Upper lobe of left lung (tissue), 6 donors: ENCODE results near the gene YKT6. TPM values are rescaled to one million over a fixed set of nuclear protein-coding genes. Genes with fewer than 3 reads are reported as not detected.
A peak's percentile ranks its signal among the peaks of the same experiment; 100 is the strongest.
"Not testable (repeated sequence)": the region's sequence is repeated elsewhere in the genome, so short reads cannot be mapped to it uniquely, and the experiment has no call there.

Source experiments
- ATAC-seq, 2 donors: fragments of 200-7000 bp; cut with Tn5 transposase; one replicate each; pipeline ENCODE4 v1.9.1; 2022; ENCODE audit warnings: mild to moderate bottlenecking in 2 of 2, moderate library complexity in 2 of 2; ENCODE audit not compliant: low FRiP score in 2 of 2
- DNase-seq, 2 donors: peaks; one replicate each; pipeline ENCODE4 v3.0.0-alpha.2; 2019 to 2020
- H3K27ac ChIP-seq, 4 donors: fragments of 200-600 bp; sonication (generic); one replicate each; pipeline ENCODE4 v1.5.1; 2016 to 2019
- H3K27me3 ChIP-seq, 4 donors: fragments of 200-600 bp; sonication (generic); one replicate each; pipeline ENCODE4 v1.5.1; 2017 to 2019
- H3K36me3 ChIP-seq, 4 donors: fragments of 200-600 bp; sonication (generic); one replicate each; pipeline ENCODE4 v1.5.1; 2016 to 2019
- H3K4me1 ChIP-seq, 4 donors: fragments of 200-600 bp; sonication (generic); one replicate each; pipeline ENCODE4 v1.5.1; 2018 to 2019
- H3K4me3 ChIP-seq, 4 donors: fragments of 200-600 bp; sonication (generic); one replicate each; pipeline ENCODE4 v1.5.1; 2017 to 2019; ENCODE audit warnings: mild to moderate bottlenecking in 2 of 4, moderate library complexity in 1 of 4
- H3K9me3 ChIP-seq, 4 donors: fragments of 200-600 bp; sonication (generic); one replicate each; pipeline ENCODE4 v1.5.1; 2018 to 2019
- CTCF ChIP-seq, 6 experiments: fragments of 450-650 bp in 4 of 6; fragments of 200-600 bp in 2 of 6; sonication (generic) in 2 of 6; IDR thresholded peaks; one replicate each; pipeline ENCODE4 v1.5.1; 2016 to 2019; ENCODE audit warnings: antibody characterized with exemption in 6 of 6
- EP300 ChIP-seq, 4 donors: sonication (generic); formaldehyde crosslinking; IDR thresholded peaks; one replicate each; pipeline ENCODE4 v1.5.1; 2017; ENCODE audit warnings: antibody characterized with exemption in 4 of 4, control low read depth in 2 of 4
- POLR2A ChIP-seq, 4 donors: fragments of 450-650 bp; IDR thresholded peaks; one replicate each; pipeline ENCODE4 v1.5.1; 2016 to 2017; ENCODE audit warnings: antibody characterized with exemption in 4 of 4, mild to moderate bottlenecking in 2 of 4
- POLR2AphosphoS5 ChIP-seq, 2 donors: sonication (generic); formaldehyde crosslinking; IDR thresholded peaks; one replicate each; pipeline ENCODE4 v1.5.1; 2017; ENCODE audit warnings: antibody characterized with exemption in 2 of 2
- WGBS, 2 donors: methylation state at CpG; one replicate each; pipeline ENCODE4 v1.1.5; 2017 to 2018; 5-methylcytosine and 5-hydroxymethylcytosine counted together
- total RNA-seq, 6 donors: library from RNA; depleted of rRNA in 4 of 6; stranded (reverse); fragments of >200 nt in 4 of 6; gene quantifications; one replicate each; pipeline versions ENCODE4 v1.1.0 to v1.2.1, GENCODE V29; 2016 to 2021
- donor health status: DM: no; HTN: no; CAD: no; lungs with moderate emphysema.
- donor health status: DM: no; HTN: yes; CAD: no; lungs with severe emphysema.

The YKT6 gene
- total RNA-seq, 6 donors from 2014 or later, result 29.3 to 70.2 (median 53.1) TPM

- Histone ChIP-seq H3K36me3 (no peaks in the 10 kb centered on the region), H3K27me3 (no peaks in the 10 kb centered on the region), H3K9me3 (no peaks in the 10 kb centered on the region), H3K4me3 (no peak overlapping the region), H3K4me1 (no peaks in the 10 kb centered on the region), H3K27ac (no peak overlapping the region)
- ATAC-seq (no peak), DNase-seq (no peak)
- TF ChIP-seq POLR2AphosphoS5 (IDR thresholded peaks at IDR 0.05), result no peak
- no peak for TF ChIP-seq EP300 (IDR thresholded peaks at IDR 0.05)
- no peak for TF ChIP-seq CTCF (IDR thresholded peaks at IDR 0.05)
- TF ChIP-seq POLR2A (IDR thresholded peaks at IDR 0.05), result no peak
- 90 to 92% methylated on average over 3 of the region's 3 CpGs for WGBS, 2 donors
Observed at GRCh38 chr7:44194562-44195145, 6.1 kb upstream of the YKT6 start.

- H3K9me3 ChIP-seq, result no peaks in the 10 kb centered on the region
- H3K27ac ChIP-seq, result no peak overlapping the region
- no peak for ATAC-seq
- 32 to 50% methylated on average over 1 of the region's 1 CpG for WGBS, 2 donors
- H3K4me1 ChIP-seq, result no peaks in the 10 kb centered on the region
- no peaks in the 10 kb centered on the region for H3K36me3 ChIP-seq
- no peak for DNase-seq
- H3K4me3 ChIP-seq, result no peak overlapping the region
- no peaks in the 10 kb centered on the region for H3K27me3 ChIP-seq
- no peak for TF ChIP-seq EP300 (IDR thresholded peaks at IDR 0.05)
- no peak for TF ChIP-seq POLR2A (IDR thresholded peaks at IDR 0.05)
- TF ChIP-seq POLR2AphosphoS5 (IDR thresholded peaks at IDR 0.05), result no peak
- TF ChIP-seq CTCF (IDR thresholded peaks at IDR 0.05), result no peak
Observed at GRCh38 chr7:44195889-44196288, 4.9 kb upstream of the YKT6 start.

- TF ChIP-seq CTCF (IDR thresholded peaks at IDR 0.05), result peak; percentile 30 to 58 (median 55)
- no peak for TF ChIP-seq EP300 (IDR thresholded peaks at IDR 0.05)
- Histone ChIP-seq H3K4me1 (peaks cover 0 to 4% (median under 1%) of the 10 kb centered on the region in 4 donors), H3K36me3 (no peaks in the 10 kb centered on the region), H3K27ac (no peak overlapping the region), H3K27me3 (no peaks in the 10 kb centered on the region), H3K4me3 (no peak overlapping the region), H3K9me3 (no peaks in the 10 kb centered on the region)
- ATAC-seq (peak in 1 of 2 donors; percentile 47), DNase-seq (no peak)
- 46 to 48% methylated on average over 3 of the region's 3 CpGs for WGBS, 2 donors
Observed at GRCh38 chr7:44196450-44196872, 4.3 kb upstream of the YKT6 start.

GRCh38 chr7:44197474-44197873 is 3.3 kb upstream of the YKT6 start:
- peaks cover 10 to 14% (median 11%) of the 10 kb centered on the region in 4 donors for H3K4me1 ChIP-seq
- H3K36me3 ChIP-seq, result no peaks in the 10 kb centered on the region
- WGBS, 2 donors, result 80 to 86% methylated on average over 7 of the region's 7 CpGs
- no peaks in the 10 kb centered on the region for H3K27me3 ChIP-seq
- H3K27ac ChIP-seq, result no peak overlapping the region
- TF ChIP-seq EP300 (IDR thresholded peaks at IDR 0.05) (no peak), CTCF (IDR thresholded peaks at IDR 0.05) (no peak), POLR2A (IDR thresholded peaks at IDR 0.05) (no peak), POLR2AphosphoS5 (IDR thresholded peaks at IDR 0.05) (no peak)
- no peak for ATAC-seq
- no peak overlapping the region for H3K4me3 ChIP-seq
- H3K9me3 ChIP-seq, result no peaks in the 10 kb centered on the region
- no peak for DNase-seq

- Histone ChIP-seq H3K36me3 (peaks cover 1 to 16% (median 8%) of the 10 kb centered on the region in 4 donors), H3K4me3 (peak overlapping the region in 2 of 4 donors; percentile 98 to 99), H3K4me1 (peaks cover 11 to 26% (median 16%) of the 10 kb centered on the region in 4 donors)
- H3K27me3 ChIP-seq, H3K27ac ChIP-seq, ATAC-seq, DNase-seq, H3K9me3 ChIP-seq: not testable (repeated sequence)
- 73% methylated on average over 3 of the region's 3 CpGs; no CpG with 5 or more reads in 1 of the 2 donors for WGBS, 2 donors
Observed at GRCh38 chr7:44200163-44200562, 615 bp upstream of the YKT6 start.
